HG03439 (cell line): Measurements from ENCODE around the gene HEG1.
"Not testable (repeated sequence)": the region's sequence is repeated elsewhere in the genome, so short reads cannot be mapped to it uniquely, and the experiment has no call there.

Experiments used
- ATAC-seq: cut with Tn5 transposase; IDR thresholded peaks from one replicate; pipeline ENCODE4 v1.9.1; 2021; ENCODE audit warnings: mild to moderate bottlenecking, moderate library complexity; ENCODE audit not compliant: unreplicated experiment

The HEG1 gene

GRCh38 chr3:124960105-124960504 is 95.7 kb downstream of the HEG1 start:
- no peak for ATAC-seq

GRCh38 chr3:124957951-124958350 is 97.8 kb downstream of the HEG1 start:
- ATAC-seq = not testable (repeated sequence)

DNA sequence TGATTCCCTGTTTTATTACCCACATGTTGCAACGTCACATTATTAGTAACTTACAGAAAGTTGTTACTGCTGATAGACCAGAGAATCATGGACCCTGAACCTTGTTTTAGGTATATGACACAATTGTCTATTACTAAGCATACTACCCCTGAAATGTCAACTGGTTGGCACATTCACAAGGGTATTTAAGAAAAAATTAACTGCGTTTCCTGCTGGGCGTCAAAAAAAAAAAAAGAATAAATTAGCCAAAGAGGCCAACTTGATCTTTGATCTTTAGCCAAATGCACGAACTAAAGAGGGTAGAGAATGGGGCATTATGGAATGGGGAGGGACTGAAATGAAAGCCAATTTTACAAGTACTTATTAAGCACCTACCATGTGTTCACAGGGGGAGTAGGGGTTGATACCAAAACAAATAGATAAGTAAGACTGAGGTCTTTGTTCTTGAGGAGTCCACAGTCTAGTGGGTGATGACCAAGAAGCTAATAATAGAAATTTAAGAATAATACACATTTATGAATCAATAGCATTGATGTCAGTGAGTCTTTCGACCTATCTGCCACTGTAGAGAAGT is 103.4 kb downstream of the HEG1 start:
- no peak for ATAC-seq

- no peak for ATAC-seq
These were observed 104.1 kb downstream of the HEG1 start for GRCh38 chr3:124951511-124952281.

- no peak for ATAC-seq
These were observed 105.8 kb downstream of the HEG1 start for GRCh38 chr3:124950026-124950425.

DNA sequence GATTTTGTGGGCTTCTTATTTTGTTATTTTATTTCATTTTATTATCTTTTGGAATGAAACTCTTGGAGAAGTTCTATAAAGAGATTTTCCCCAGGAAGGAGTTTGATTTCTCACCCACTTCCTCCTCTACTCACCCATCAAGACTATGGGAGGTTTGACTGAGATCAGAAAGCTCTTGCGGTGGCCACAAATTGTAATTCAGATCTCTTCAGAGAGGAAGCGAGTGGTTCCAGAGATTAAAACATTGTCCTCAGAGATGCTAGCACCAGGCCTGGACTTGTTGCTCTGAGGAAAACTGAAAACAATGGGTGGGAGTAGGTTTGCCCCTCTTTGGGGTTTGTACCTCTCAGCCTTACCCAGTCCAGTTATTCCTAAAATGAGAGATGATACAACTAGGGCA is 113.2 kb downstream of the HEG1 start:
- no peak for ATAC-seq

DNA sequence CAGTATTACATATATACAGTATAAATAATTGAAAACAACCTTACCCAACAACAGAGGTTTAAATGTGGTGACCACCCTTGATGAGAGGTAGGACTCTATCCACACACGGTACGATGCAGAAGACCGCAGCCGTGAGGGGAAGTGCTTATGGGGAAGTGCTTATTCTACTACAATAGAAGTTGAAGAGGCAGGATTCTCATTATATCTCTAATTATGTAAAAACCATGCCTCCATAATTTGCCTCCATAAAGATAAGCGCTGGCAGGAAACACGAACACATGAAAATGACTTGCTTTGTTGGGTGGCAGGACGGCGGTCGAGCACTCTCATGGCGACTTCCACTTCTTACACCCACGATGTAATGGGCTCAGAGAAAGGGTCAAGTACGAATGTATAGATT is 114.0 kb downstream of the HEG1 start:
- ATAC-seq = no peak

DNA sequence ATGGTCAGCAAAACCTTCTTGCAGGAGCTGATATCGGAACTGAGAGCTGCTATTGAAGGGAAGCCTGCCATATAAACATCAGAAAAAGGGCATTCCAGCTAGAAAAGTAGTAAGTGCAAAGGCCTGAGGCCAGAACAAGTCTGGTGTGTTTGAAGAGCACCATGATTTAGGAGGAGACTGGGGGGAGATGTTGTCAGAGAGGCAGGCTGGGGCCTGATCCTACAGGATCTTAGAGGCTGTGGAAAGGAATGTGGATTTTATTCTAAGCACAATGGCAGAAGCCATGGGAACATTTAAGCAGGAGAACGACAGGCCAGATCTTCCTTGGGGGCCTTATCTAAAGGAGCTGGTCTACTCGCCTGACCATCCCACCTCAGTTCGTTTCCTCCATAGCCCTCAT is 116.1 kb downstream of the HEG1 start:
- ATAC-seq = no peak

GRCh38 chr3:124938896-124939295 is 116.9 kb downstream of the HEG1 start:
- ATAC-seq = no peak

- no peak for ATAC-seq
These were observed 118.7 kb downstream of the HEG1 start for GRCh38 chr3:124937049-124937448.

DNA sequence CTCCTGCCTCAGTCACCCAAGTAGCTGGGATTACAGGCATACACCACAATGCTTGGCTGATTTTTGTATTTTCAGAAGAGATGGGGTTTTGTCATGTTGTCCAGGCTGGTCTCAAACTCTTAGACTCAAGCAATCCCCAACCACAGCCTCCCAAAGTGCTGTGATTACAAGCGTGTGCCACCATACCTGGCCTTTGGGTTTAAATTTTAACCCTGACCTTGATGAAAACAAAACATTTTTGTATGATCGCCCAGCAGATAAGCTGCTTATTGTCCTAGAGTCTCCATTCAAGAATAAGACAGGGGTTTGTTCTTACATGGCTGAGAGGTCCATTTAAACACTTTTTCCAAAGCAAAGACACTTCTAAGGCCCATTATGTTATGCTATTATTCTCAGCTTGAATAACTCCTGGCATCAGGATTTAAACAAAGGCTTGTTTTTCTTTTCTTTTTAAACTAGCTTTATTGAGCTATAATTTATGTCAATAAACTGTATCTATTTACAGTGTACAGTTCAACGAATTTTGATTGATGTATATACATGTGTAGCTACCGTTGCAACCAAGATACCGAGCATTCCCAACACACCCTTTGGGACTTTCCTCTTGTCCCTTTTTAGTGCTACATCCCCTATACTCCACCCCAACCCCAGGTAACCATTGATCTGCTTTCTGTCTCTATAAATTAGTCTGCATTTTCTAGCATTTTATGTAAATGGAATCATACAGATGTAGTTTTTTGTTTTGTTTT is 119.8 kb downstream of the HEG1 start:
- ATAC-seq = no peak

DNA sequence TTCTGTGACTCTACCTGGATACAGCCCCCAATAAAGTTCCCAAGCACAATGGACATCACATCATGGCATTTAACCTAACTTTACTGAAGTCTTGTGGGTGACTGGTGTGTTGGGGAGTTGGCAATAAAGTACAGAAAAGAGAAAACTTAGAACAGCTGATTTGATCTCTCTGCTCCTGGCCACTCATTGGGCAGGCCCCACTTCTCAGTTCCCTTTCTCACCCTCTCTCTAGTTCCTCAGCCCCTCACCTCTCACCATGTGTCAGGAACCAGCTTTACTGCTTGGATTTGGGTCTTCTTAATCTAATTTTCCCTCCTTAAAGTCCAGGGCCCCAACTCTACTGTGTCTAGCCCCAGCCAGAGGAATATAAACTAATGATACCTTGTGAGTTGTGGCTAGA is 120.5 kb downstream of the HEG1 start:
- no peak for ATAC-seq

DNA sequence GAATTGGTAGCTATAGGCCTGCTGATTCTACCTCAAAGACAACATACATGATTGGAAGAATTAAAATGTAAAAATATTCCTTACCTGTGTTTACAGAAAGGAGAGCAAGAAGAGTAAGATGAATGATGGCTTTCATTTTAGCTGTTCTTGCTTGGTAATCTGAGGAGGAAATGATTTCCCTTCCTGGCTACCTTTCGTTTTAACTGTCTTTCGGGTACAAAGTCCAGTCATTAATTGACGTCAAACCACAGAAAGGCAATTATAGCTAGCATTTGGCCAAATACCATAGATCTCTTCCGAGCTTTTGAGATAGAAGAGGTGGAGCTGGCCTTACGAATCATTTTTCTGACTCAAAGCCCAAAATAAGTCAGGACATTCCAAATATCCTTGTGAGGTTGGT is 121.2 kb downstream of the HEG1 start, which contains the start of gene MUC13:
Gene MUC13, minus strand, starts transcription at position 175 of the 400 bp plus-strand sequence. Its CDS starts 39 bp downstream, at position 136.
- ATAC-seq = no peak

GRCh38 chr3:124928333-124929202 is 127.2 kb downstream of the HEG1 start:
- ATAC-seq = no peak

DNA sequence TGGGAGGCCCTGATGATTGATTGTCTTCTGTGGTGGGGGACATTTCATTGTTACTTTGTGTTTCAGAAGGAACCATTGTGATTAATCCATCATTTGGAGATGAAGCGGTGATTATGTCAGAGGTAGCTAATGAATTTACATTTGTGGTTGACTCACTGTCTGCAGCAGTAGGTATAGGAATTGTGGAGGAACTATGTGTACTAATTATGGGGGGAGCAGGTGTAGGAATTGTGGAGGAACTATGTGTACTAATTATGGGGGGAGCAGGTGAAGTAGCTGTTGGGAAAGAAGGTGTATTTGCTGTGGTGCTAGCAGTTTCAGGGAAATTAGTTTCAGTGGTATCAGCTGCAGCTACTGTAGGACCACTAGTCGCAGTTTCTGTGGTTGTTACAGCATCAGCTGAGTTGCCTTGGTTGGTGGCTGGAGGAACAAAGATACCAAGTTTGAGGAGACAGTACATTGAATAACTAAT is 128.2 kb downstream of the HEG1 start:
- ATAC-seq = no peak

- no peak for ATAC-seq
These were observed 129.2 kb downstream of the HEG1 start for GRCh38 chr3:124926426-124927101.

GRCh38 chr3:124924741-124925140 is 131.1 kb downstream of the HEG1 start:
- ATAC-seq = no peak

GRCh38 chr3:124923833-124924232 is 132.0 kb downstream of the HEG1 start:
- no peak for ATAC-seq

DNA sequence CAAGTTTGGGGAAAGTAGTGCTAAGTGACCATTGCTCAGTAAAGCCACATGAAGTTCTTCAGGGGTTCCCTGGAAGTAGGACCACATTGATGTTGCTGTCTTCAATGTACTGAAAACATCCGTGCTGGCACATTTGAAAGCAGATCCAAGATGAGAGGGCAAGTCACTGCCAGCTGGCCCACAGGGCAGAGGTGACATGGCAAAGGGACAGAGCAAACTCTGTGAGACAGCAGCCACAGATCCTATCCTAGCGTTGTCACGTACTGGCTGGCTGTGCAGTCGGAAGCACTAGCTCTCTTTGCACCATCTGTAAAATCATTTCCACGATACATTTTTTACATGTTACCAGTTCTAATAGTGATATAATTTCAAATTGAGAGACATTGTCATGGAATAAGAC is 135.1 kb downstream of the HEG1 start:
- no peak for ATAC-seq

DNA sequence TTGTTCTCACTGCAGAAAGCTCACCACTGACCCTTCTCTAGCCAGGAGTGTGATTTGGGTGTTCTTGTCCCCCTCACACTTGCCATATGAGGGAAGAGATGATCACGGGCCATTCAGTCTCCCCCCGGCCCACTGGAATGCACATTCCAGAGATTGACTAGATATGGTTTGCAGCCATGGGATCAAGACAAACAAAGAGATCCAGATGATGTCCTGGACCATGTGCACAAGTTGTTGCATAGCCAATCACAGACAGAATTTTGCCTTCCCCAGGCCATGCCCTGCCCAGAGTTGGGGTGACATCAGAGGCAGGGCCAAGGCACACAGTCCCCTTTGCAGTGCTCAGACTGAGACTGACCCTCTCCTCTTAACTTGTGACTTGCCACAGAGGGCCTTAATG is 136.0 kb downstream of the HEG1 start:
- ATAC-seq = no peak
